CD4-positive, alpha-beta T cell treated with Interleukin-10 for 1 hour (primary cell): Measurements from ENCODE around the gene GFPT1.

Source experiments
- DNase-seq: peaks from one replicate; pipeline ENCODE4 v3.0.0-alpha.2; 2020

Gene GFPT1

DNA sequence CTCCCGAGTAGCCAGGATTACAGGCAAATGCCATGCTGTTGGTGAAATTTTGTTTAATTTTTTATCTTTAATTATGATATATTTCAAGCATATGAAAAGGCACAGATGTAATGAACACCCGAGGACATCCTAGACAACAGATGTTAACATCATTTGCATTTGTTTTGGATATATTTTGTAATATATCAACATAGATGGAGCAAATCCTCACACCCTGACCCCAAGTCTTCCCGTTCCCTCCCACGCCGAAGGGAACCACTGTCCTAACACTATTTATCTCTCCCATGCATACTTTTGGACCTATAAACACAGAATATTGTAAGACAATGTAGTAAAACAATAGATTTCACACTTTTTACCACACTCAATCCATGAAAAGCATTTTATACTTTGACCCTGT lies 99.5 kb downstream of the GFPT1 start:
- DNase-seq, result no peak

DNA sequence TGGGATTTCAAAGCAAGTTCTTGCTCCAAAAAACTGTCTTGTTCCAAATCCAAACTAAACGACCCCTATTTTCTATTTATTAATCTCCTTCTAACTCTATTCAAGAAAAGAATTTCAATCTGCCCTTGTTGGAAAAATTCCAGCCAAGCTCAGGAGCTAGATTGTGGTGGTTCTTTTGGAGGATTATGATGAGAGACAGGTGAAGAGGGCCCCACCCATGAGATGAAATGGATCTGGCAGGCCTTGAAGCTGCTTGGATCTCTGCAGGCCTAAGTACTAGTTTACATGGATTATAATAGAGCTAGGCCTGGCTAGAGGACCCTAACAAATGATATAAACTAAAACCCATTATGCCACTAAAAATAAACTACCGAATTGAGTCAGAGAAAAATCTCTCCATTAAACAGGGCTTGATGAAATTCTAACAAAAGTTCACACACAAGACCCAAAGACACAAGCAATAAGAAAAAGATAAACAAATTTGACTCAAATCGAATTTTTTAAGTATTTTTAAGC lies 101.6 kb downstream of the GFPT1 start:
- no peak for DNase-seq

DNA sequence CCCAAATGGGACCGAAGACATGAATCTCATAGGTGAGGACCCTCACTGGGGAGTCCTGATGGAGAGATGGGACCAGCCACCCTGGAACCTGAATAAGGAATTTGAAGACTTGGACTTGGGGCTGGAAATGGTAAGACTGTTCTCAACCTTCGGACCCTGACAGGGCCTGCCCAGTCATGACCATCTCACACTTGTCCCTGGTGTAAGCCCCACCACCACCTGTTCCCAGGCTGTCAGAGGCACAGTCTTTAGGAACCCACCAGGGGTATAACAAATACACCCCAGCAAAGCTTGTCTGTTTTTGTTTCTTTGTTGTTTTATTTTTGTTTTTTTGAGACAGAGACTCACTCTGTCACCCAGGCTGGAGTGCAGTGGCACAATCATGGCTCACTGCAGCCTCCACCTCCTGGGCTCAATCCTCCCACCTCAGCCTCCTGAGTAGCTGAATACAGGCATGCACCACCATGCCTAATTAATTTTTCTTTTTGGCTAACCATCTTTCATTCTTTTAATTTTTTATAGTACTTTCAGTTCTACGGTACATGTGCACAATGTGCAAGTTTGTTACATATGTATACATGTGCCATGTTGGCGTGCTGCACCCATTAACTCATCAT lies 106.1 kb downstream of the GFPT1 start:
- DNase-seq, result no peak

DNA sequence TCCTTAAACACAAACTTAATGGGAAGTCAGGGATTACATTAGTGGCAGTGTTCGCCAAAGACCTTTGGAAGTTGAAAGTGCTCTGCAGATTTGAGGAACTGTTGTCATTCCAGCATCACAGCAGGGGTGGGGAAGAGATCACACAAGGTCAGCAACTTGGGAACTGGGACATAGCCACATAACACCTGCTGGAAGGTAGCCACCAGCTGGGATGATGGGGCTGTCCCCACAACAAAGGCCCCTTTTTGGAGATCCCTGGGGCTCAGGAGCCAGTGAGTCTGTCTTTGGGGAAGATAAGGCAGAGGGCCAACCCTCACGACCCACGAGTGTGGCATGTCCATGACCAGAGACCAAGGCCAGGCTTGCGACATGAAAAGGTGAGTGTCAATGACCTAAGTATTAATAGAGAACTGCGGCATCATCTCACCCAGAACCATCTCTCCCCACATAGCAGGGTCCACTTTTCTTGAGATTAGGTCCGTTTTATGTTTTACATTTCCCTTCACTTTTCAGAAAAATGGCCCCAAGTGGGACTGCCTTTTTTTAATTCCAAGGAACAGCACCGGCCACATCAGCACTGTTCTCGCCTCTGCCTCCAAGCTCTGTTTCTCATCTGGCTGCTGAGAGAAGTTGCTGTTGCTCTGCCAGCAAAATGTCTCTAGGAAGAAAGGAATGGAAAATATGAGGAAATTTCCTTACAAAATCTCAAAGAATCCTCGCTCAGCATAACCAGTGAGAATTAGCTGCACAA lies 106.9 kb downstream of the GFPT1 start:
- DNase-seq, result no peak

DNA sequence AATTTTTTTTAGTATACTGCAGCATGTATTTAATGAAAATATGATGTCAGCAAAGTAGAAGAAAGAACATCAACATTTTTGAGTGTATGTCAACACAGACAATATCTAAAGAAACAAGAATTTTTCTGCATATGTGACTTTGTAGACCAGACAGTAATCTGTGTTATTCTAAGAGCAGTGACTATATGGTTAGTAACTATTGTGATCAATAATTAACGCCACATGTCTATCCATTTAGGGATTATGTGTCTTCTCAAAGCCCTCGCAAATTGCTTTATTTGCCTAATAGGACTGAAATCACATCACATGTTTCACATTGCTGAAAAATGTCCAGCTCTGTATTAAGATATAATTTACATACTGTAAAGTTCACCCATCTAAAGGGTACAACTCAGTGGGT lies 107.8 kb downstream of the GFPT1 start:
- no peak for DNase-seq

DNA sequence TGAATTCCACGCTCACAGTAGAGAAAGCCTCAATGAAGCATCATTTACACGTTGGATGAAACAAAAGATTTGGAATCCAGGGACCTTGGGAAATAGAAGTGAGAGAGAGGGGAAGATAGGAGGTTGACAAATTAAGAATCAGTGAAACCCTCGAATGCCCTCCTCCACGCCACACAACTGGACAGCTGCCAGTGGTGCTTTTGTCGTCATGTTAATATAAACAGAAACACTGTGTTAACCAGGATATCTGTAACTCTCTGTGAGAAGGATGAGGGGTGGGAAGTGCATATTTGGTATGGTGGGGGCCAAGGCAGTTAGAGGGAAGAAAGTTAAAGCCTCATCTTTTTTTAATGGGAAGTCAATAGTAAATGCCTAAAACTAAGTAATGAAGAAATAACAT lies 108.7 kb downstream of the GFPT1 start:
- DNase-seq, result no peak

DNA sequence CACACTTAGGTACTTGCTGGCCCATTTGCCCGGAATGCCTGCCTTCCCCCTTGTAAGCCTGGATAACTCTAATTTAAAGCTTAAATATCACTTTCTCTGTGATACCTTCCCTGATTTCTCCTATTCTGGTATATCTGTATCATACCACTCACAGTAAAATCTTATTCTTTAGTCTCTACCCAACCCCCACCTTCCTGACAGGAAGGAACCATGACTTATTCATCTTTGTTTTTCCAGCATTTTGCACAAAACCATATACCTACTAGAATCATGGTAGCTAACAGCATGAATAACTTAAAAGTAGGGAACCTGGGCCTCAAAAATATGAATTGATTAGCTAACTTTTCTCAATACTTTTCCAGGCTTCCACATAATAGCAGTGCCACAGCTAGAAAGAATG lies 111.5 kb downstream of the GFPT1 start:
- DNase-seq, result no peak

DNA sequence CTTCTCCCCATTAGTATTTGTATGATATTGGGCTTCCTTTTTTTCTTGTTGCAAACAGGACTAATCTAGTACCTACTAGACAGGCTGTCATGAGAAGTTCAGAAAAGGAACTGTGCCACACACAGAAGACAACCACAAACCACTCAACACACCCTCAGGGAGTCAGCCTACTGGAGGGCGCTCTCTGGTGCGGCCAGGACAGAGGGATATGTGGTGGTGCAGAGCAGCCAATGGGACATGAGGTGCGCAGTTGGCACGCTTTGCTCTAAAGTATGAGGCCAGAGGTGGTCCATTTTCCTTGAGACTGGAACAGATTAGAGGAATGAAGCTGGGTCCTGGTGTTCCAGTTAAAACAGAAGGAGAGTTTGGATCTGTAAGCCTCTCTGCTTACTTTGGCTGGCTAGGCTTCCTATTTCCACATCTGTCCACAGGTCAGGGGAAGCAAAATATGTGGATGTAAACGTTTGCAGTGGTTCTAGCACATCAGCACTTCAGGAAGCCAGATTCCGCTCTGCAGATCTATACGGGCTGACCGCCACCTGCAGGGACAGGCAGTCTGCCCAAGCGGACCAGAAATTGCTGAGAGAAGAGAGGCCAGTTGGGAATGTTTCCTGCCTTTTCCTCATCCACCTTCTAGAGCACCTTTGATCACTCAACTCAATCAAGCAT lies 114.1 kb downstream of the GFPT1 start:
- no peak for DNase-seq

DNA sequence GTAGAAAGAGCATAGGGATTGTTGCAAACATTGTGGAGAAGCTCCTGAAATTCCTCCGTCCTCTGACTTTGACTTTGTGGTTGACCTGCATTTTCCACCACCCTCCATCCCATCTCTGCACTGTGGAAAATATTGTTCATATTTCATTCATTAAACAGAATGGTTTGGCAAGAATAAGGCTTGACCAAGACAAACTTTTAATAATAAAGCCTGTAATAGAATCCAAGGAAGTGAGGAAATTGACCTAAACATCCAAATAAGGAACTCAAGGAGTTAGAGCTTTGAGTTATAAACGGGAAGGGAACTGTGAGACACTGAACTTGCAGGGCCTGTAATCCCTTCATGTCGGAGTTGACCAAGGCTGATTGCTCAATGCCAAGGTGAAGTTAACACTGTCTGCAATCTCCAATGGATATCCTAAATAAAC lies 115.2 kb downstream of the GFPT1 start:
- no peak for DNase-seq
